NCI-H146 (cell line): ENCODE results near the gene FAM227B.
"Not testable (repeated sequence)": the region's sequence is repeated elsewhere in the genome, so short reads cannot be mapped to it uniquely, and the experiment has no call there.

Experiments
- DNase-seq: peaks from one replicate; lab custom pipeline; 2025; lab: John Stamatoyannopoulos, UW

Gene FAM227B

DNA sequence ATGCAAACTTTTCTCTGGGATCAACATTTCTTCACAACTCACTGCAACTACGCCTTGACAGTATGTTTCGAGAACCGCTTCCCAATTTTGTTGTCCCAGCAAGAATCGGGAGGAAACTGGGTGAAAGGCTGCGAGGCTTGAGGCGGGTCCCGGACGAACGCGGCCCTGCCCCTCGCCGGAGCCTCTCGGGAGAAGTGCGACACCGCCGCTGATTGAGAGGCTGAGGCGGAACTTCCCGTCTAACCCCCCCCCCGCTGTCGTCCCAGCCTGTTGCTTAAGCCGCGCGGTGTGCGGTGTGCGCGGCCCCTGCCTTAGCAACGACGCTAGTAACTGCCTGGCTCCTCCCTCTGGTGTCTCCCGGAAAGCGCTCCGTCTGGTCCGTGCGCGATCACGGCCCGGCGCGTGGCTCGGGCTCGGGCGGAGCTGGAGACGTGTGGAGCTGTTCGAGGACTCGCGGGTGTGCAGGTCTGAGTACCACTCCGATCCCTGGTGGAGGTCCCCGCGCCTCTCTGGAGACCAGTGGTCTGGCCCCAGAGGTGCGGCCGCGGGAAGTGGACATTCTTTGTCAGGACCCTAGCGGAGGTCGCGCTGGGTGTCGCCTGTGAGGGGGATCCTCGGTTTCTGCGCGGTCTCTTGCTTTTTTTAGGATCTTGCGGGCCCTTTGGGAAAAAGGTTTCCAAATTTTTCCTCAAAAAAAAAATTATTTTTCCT, at the start of gene FAM227B, which contains the start of gene DTWD1:
Gene FAM227B (minus strand): TSS at position 161 of the 711 bp plus-strand sequence. CDS start 5,647 bp downstream, outside the sequence.
Gene DTWD1 (plus strand): TSS at position 391 of the 711 bp plus-strand sequence. CDS start 4,120 bp downstream, outside the sequence.
- DNase-seq: peak; percentile 95

DNA sequence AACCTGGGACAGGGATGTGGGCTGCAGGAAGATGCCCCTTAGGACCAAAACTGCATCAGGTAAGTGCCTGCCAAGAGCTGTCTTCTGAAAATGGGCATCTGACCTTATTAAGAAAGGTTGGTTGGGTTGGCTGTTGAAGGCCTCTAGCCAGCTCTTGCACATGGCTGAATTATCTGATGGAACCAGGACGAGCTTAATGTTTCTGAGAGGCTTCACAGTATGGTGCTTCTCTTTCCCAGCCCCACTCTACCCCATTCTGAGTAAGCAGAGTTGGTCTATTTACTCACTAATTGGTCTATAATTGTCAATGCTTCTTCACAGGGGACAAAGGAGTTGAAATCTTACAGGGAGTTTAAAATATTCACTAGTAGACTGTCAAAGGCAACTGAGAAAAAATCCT, 48.7 kb upstream of the FAM227B start:
- DNase-seq: no peak

GRCh38 chr15:49666486-49666885, 45.9 kb upstream of the FAM227B start:
- not testable (repeated sequence) for DNase-seq

DNA sequence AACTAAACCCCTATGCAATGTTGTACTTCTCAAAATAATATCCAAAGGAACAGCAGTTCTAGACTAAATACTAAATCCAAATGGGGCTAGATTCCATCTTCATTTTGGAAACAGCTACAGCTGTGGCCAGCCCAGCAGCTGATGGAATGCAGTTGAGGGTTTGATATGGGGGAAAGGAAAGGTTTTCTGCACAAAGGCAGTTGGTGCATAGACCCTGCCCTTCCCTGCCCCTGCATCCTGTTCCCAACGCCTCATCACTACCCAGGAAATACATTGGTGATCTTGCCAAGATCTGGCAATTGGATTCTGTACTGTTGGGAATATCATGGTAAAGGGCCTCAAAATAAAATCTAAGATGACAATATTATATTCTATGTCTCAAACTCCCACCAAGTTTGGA, 44.1 kb upstream of the FAM227B start:
- no peak for DNase-seq

DNA sequence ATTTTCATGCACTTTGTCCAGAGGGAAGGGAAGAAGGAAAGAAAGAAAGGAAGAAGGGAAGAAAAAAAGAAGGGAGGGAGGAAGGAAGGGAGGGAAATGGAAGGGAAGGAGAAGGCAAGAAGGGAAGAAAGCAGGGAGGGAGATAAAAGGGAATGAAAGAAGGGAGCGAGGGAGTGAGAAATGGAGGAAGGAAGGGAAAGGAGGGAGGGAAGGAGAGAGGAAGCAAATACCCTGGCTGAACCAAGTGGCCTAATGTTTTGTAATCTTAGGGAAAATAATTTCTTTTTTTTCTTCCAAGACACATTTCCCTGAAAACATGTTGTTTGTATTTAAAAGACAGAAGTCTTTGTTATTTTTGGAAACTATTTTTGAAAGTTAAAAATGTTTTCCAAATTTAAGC, 36.1 kb upstream of the FAM227B start:
- no peak for DNase-seq

DNA sequence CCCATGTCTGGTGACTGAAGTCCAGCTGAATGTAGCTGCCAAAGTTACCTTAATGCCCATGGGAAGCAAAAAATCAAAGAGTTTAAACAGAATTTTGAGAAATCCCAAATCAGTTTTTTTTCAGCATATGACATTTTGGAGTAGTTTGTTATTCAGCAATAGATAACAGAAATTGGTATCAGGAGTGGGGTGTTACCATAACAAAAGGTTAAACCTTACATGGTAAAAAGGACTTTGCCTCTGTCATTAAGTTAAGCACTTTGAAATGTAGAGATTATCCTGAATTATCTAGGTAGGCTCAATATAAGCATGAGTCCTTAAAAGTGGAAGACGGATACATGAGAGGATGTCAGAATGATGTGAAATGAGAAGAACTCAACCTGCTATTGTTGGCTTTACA, 32.3 kb upstream of the FAM227B start:
- no peak for DNase-seq

DNA sequence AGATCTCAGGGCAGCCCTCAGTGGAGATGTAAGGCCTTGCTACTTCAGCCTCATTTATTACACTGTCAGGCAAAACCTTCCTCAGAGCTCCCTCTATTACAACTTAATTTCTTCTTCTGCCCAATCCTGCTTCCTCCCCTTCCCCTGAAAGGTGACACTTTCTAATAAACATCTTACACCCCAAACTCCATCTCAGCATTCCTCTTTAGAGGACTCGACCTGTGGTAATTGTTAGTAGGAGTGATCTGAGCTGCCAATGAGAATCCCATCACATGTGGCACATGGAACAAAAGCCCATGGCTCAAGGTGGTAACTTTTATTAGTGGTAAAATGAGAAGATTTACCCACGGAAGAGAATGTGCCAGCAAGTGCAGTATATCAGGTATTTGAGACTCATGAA, 30.1 kb upstream of the FAM227B start:
- DNase-seq: no peak

GRCh38 chr15:49649987-49650386, 29.4 kb upstream of the FAM227B start:
- no peak for DNase-seq

DNA sequence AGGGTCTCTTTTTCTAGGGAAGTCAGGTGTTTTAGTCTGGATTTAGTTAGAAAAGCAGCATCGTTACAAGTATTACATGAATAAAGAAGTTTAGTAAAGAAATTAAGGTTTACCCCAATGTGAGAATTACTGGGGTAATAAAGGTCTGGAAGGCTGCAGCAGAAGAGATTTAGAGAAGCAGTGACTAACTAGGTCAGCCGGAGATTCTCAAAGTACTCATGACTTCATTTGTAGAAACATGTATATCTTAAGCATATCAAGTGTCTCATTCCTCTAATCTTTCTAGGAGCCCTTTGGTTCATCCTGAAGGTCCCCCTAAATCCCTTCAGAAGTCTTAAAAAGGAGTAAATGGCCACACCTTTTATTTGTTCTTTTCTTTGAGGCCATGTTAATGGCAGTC, 26.3 kb upstream of the FAM227B start:
- DNase-seq: no peak

- DNase-seq: no peak
Measured at GRCh38 chr15:49645941-49646340, 25.3 kb upstream of the FAM227B start.

DNA sequence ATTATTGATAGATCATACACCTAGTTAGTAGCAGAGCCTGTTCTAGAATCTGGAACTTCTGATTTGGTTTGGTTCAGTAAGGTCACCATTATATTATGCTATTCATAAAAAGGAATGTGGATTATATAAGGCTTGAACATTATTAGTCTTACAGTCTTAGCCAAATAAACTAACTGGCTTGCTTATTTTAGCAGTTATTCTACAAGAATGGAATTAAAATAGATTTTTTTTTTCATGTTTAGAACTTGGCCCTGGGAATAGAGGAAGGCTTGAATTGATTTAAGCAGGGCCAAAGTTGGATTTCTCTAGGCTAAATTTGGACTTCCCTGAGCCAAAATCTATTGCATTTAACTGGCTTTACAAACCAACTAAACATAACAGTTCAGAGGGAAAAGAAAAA, 24.7 kb upstream of the FAM227B start:
- DNase-seq: no peak

GRCh38 chr15:49644364-49644794, 23.8 kb upstream of the FAM227B start:
- DNase-seq: no peak

GRCh38 chr15:49637857-49638256, 17.2 kb upstream of the FAM227B start:
- no peak for DNase-seq

- DNase-seq: no peak
Measured at GRCh38 chr15:49628379-49628778, 7.8 kb upstream of the FAM227B start.

DNA sequence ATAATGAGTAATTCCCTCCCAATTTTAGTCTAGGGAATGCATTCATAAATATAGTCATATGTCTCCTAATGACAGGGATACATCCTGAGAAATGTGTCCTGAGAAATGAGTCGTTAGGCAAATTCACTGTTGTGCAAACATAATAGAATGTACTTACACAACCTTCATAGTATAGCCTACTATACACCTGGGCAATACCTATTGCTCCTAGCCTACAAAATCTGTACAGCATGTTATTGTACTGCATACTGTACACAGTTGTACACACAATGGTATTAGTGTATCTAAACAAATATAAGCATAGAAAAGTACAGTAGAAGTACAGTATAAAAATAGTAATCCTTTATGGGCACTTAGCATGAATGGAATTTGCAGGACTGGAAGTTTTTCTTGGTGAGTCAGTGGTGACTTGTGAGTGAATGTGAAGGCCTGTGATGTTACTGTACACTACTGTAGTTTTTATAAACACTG, 6.8 kb upstream of the FAM227B start:
- DNase-seq: no peak

DNA sequence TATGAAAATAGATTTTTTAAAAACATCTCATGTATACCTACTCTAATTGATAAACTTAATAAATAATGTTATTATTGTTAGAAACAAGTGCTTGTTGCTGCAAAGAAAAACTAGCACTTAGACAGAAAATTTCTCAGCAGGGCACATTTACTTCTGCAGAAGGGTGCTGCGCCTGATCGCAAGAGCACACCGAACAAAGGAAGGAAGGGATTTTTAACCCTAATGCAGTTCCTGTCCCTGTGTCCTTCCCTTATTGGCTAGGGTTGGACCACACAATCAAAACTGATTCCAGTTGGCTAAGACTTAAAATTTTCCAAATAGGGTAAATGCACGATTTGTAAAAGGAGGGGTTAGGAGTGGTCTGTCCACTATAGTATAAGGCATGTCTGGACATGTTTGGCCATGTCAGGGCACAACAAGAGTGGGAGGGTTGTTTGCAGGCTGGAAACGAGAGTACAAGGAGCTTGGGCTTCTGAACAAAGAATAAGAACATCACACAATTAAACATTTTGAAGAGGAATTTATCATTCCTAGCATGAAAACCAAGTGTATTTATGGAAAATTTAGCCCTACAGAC, 4.9 kb upstream of the FAM227B start:
- DNase-seq: no peak

DNA sequence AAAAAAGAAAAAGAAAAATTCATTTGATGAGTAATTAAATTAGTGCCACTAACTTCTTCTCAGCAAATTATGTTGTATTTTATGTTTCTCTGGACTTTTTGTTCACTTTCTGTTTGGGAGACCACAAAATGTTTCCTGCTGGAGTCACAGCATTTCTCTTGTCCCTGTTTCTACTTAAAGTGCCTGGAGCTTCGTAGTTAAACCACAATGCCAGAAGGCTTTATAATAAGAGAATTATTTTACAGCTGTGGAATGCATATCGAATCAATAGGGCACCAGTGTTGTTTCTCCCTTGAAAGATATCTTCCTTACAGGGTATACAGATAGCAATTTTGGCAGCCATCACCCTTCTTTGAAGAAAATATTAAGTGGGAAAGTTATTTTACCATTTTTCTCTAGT, 3.4 kb upstream of the FAM227B start:
- DNase-seq: no peak

DNA sequence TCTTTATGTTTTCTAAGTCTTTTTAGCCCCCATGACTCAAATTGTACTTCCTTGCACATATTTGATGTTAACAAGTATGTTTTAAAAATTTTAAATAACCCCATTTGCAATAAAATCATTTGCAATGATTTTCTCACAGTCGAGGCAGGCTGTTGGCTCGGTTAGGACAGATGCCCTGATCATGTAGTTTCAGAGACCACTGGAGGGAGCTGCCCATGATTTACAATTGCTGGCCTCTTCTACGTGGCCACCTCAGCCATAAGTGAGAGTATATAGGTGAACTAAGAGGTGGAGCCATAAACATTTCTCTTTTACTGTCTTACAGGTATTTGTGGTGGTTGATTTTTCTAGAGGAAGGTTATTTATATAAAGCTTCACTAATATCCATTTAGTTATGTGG, 1.9 kb upstream of the FAM227B start:
- DNase-seq: no peak

GRCh38 chr15:49621887-49622286, 1.3 kb upstream of the FAM227B start:
- no peak for DNase-seq

GRCh38 chr15:49621401-49621811, 788 bp upstream of the FAM227B start:
- DNase-seq: no peak

DNA sequence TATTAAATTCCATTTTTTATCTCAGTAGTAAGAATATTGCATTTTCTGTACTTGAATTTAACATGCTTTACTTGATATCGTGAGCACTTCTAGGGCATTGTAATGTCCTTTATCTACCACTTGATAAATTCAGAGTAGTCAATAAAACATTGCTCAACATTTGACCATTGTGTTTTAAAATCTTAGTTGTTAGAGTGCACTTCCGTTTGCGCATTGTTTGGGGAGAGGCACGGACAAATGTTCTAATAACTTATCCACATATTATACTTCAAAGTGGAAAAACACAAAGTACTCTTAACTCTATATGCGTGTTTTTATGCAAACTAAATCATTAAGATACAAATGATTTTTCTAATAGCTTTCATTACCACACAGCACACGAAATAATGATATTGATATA, 419 bp downstream of the FAM227B start:
- no peak for DNase-seq

- DNase-seq: no peak
Measured at GRCh38 chr15:49619226-49619625, 1.4 kb downstream of the FAM227B start.

GRCh38 chr15:49612240-49612639, 8.4 kb downstream of the FAM227B start:
- DNase-seq: not testable (repeated sequence)
